Skeletal muscle tissue (tissue), 4 donors: ENCODE results near the gene ITPK1. TPM values are rescaled to one million over a fixed set of nuclear protein-coding genes. Genes with fewer than 3 reads are reported as not detected.

ENCODE experiments used
- H3K27ac ChIP-seq: one replicate; pipeline ENCODE4 v1.7.0; 2013; ENCODE audit warnings: mild to moderate bottlenecking, low read depth, low read length, inconsistent platforms
- H3K27me3 ChIP-seq, 3 donors: one replicate each; pipeline ENCODE4 v1.7.0; 2013; ENCODE audit warnings: low read length in 3 of 3; ENCODE audit not compliant: control insufficient read depth in 3 of 3, insufficient read depth in 3 of 3
- H3K36me3 ChIP-seq, 3 donors: one replicate each; pipeline ENCODE4 v1.7.0; 2013; ENCODE audit warnings: low read length in 3 of 3; ENCODE audit not compliant: control insufficient read depth in 3 of 3, insufficient read depth in 3 of 3
- H3K4me1 ChIP-seq, 3 donors: one replicate each; pipeline ENCODE4 v1.7.0; 2013; ENCODE audit warnings: low read length in 3 of 3, mild to moderate bottlenecking in 3 of 3; ENCODE audit not compliant: control insufficient read depth in 3 of 3, insufficient read depth in 3 of 3
- H3K4me3 ChIP-seq, 3 donors: one replicate each; pipeline ENCODE4 v1.7.0; 2013; ENCODE audit warnings: low read length in 3 of 3
- H3K9ac ChIP-seq, 3 donors: one replicate each; pipeline ENCODE4 v1.7.0; 2013; ENCODE audit warnings: low read length in 3 of 3, mild to moderate bottlenecking in 3 of 3, moderate library complexity in 2 of 3, low read depth in 1 of 3
- H3K9me3 ChIP-seq, 3 donors: one replicate each; pipeline ENCODE4 v1.7.0; 2013; ENCODE audit warnings: low read length in 3 of 3; ENCODE audit not compliant: control insufficient read depth in 3 of 3
- total RNA-seq: library from RNA; depleted of rRNA; stranded (reverse); fragments of >200 nt; gene quantifications from one replicate; pipeline ENCODE4 v1.2.3, GENCODE V29; 2014
- donor health status: Osteomylitis.

Gene ITPK1
- total RNA-seq, 1 donor from 2014 or later = 4.7 TPM

GRCh38 chr14:92916201-92916600 lies 199.5 kb downstream of the ITPK1 start:
- no peak overlapping the region for H3K9ac ChIP-seq
- H3K4me3 ChIP-seq = no peak overlapping the region
- H3K4me1 ChIP-seq = no peaks in the 10 kb centered on the region
- peaks cover 0 to 11% (median 5%) of the 10 kb centered on the region in 3 donors for H3K27me3 ChIP-seq
- no peak overlapping the region for H3K27ac ChIP-seq
- H3K36me3 ChIP-seq = no peaks in the 10 kb centered on the region
- no peaks in the 10 kb centered on the region for H3K9me3 ChIP-seq

- peaks cover 0 to 11% (median 2%) of the 10 kb centered on the region in 3 donors for H3K27me3 ChIP-seq
- H3K4me3 ChIP-seq = no peak overlapping the region
Measured at GRCh38 chr14:92914087-92914656, 201.6 kb downstream of the ITPK1 start.

GRCh38 chr14:92907316-92907911 lies 208.3 kb downstream of the ITPK1 start:
- no peak overlapping the region for H3K27ac ChIP-seq
- H3K9ac ChIP-seq = no peak overlapping the region
- no peaks in the 10 kb centered on the region for H3K36me3 ChIP-seq
- peaks cover 12 to 15% (median 14%) of the 10 kb centered on the region in 3 donors for H3K27me3 ChIP-seq
- H3K9me3 ChIP-seq = peaks cover 0 to 2% (median 0%) of the 10 kb centered on the region in 3 donors
- no peak overlapping the region for H3K4me3 ChIP-seq
- H3K4me1 ChIP-seq = no peaks in the 10 kb centered on the region

More at GRCh38 chr14:92914087-92914656, 201.6 kb downstream of the ITPK1 start:
- no peaks in the 10 kb centered on the region for H3K4me1 ChIP-seq
- H3K36me3 ChIP-seq = no peaks in the 10 kb centered on the region
- H3K9ac ChIP-seq = no peak overlapping the region
- no peaks in the 10 kb centered on the region for H3K9me3 ChIP-seq
- no peak overlapping the region for H3K27ac ChIP-seq

- H3K9me3 ChIP-seq = peaks cover 0 to 2% (median 0%) of the 10 kb centered on the region in 3 donors
- H3K4me1 ChIP-seq = no peaks in the 10 kb centered on the region
- no peak overlapping the region for H3K4me3 ChIP-seq
- no peak overlapping the region for H3K9ac ChIP-seq
- no peak overlapping the region for H3K27ac ChIP-seq
- H3K27me3 ChIP-seq = peaks cover 16 to 19% (median 17%) of the 10 kb centered on the region in 3 donors
- H3K36me3 ChIP-seq = no peaks in the 10 kb centered on the region
Measured at GRCh38 chr14:92906823-92907222, 208.9 kb downstream of the ITPK1 start.

GRCh38 chr14:92906420-92906819 lies 209.3 kb downstream of the ITPK1 start:
- H3K27me3 ChIP-seq = peaks cover 16 to 19% (median 17%) of the 10 kb centered on the region in 3 donors
- H3K27ac ChIP-seq = no peak overlapping the region
- H3K4me3 ChIP-seq = no peak overlapping the region
- H3K4me1 ChIP-seq = no peaks in the 10 kb centered on the region
- peaks cover 0 to 2% (median 0%) of the 10 kb centered on the region in 3 donors for H3K9me3 ChIP-seq
- H3K36me3 ChIP-seq = no peaks in the 10 kb centered on the region
- no peak overlapping the region for H3K9ac ChIP-seq

- Histone ChIP-seq H3K9ac (no peak overlapping the region), H3K4me1 (no peaks in the 10 kb centered on the region), H3K36me3 (no peaks in the 10 kb centered on the region), H3K9me3 (peaks cover 0 to 2% (median 0%) of the 10 kb centered on the region in 3 donors), H3K27me3 (peaks cover 16 to 24% (median 17%) of the 10 kb centered on the region in 3 donors), H3K4me3 (no peak overlapping the region), H3K27ac (no peak overlapping the region)
Measured at GRCh38 chr14:92905667-92906066, 210.1 kb downstream of the ITPK1 start.

- Histone ChIP-seq H3K4me3 (no peak overlapping the region), H3K27ac (no peak overlapping the region), H3K36me3 (no peaks in the 10 kb centered on the region), H3K9me3 (peaks cover 0 to 2% (median 0%) of the 10 kb centered on the region in 3 donors), H3K27me3 (peaks cover 17 to 27% (median 18%) of the 10 kb centered on the region in 3 donors), H3K9ac (no peak overlapping the region), H3K4me1 (no peaks in the 10 kb centered on the region)
Measured at GRCh38 chr14:92903359-92903758, 212.4 kb downstream of the ITPK1 start.

GRCh38 chr14:92902726-92903125 lies 213.0 kb downstream of the ITPK1 start:
- Histone ChIP-seq H3K4me3 (no peak overlapping the region), H3K27ac (no peak overlapping the region), H3K27me3 (peaks cover 17 to 27% (median 22%) of the 10 kb centered on the region in 3 donors), H3K4me1 (no peaks in the 10 kb centered on the region), H3K36me3 (no peaks in the 10 kb centered on the region), H3K9me3 (peaks cover 0 to 2% (median 0%) of the 10 kb centered on the region in 3 donors), H3K9ac (no peak overlapping the region)

- Histone ChIP-seq H3K4me1 (no peaks in the 10 kb centered on the region), H3K9ac (no peak overlapping the region), H3K4me3 (no peak overlapping the region), H3K36me3 (no peaks in the 10 kb centered on the region), H3K9me3 (peaks cover 0 to 2% (median 0%) of the 10 kb centered on the region in 3 donors), H3K27ac (no peak overlapping the region), H3K27me3 (peaks cover 18 to 29% (median 22%) of the 10 kb centered on the region in 3 donors)
Measured at GRCh38 chr14:92902191-92902590, 213.5 kb downstream of the ITPK1 start.

- H3K4me1 ChIP-seq = no peaks in the 10 kb centered on the region
- H3K27me3 ChIP-seq = peaks cover 20 to 31% (median 22%) of the 10 kb centered on the region in 3 donors
- H3K4me3 ChIP-seq = no peak overlapping the region
- no peak overlapping the region for H3K27ac ChIP-seq
- H3K9me3 ChIP-seq = no peaks in the 10 kb centered on the region
- H3K36me3 ChIP-seq = no peaks in the 10 kb centered on the region
- no peak overlapping the region for H3K9ac ChIP-seq
Measured at GRCh38 chr14:92900660-92901059, 215.1 kb downstream of the ITPK1 start.
